Osteoblast (primary cell): ENCODE results near the gene MBOAT2. TPM values are rescaled to one million over a fixed set of nuclear protein-coding genes. Genes with fewer than 3 reads are reported as not detected.

Experiments
- DNase-seq: peaks from one replicate; pipeline ENCODE4 v3.0.0; 2011; ENCODE audit warnings: low spot score, mixed read lengths; ENCODE audit not compliant: insufficient read length; ENCODE audit errors: missing footprints
- H2AFZ ChIP-seq: 2 replicates; pipeline ENCODE4 v1.6.0; 2011; ENCODE audit warnings: mild to moderate bottlenecking, low read length
- H3K27ac ChIP-seq: 2 replicates; pipeline ENCODE4 v1.5.1; 2011; ENCODE audit warnings: mild to moderate bottlenecking, low read depth, low read length, moderate library complexity
- H3K27me3 ChIP-seq: 2 replicates; pipeline ENCODE4 v1.6.0; 2012; ENCODE audit warnings: mild to moderate bottlenecking, control low read depth, inconsistent platforms, low read length, moderate library complexity; ENCODE audit not compliant: insufficient read depth
- H3K36me3 ChIP-seq: 2 replicates; pipeline ENCODE4 v1.5.1; 2011; ENCODE audit warnings: mild to moderate bottlenecking, low read length, control low read depth, moderate library complexity; ENCODE audit not compliant: insufficient read depth
- H3K4me1 ChIP-seq: 2 replicates; pipeline ENCODE4 v1.5.1; 2011; ENCODE audit warnings: mild to moderate bottlenecking, low read length, control low read depth, moderate library complexity; ENCODE audit not compliant: insufficient read depth
- H3K4me2 ChIP-seq: 2 replicates; pipeline ENCODE4 v1.6.0; 2011; ENCODE audit warnings: mild to moderate bottlenecking, low read length; ENCODE audit not compliant: insufficient read depth
- H3K4me3 ChIP-seq: fragments of 200-600 bp; sonication (generic); 3 replicates; pipeline ENCODE4 v1.5.1; 2012; ENCODE audit warnings: mild to moderate bottlenecking, low read length, inconsistent platforms; ENCODE audit not compliant: insufficient read depth
- H3K79me2 ChIP-seq: 2 replicates; pipeline ENCODE4 v1.6.0; 2012; ENCODE audit warnings: mild to moderate bottlenecking, low read length, control low read depth, inconsistent platforms; ENCODE audit not compliant: insufficient read depth
- H3K9me3 ChIP-seq: 2 replicates; pipeline ENCODE4 v1.5.1; 2011; ENCODE audit warnings: low read depth, low read length, control low read depth
- H4K20me1 ChIP-seq: 2 replicates; pipeline ENCODE4 v1.6.0; 2012; ENCODE audit warnings: mild to moderate bottlenecking, low read length, control low read depth; ENCODE audit not compliant: insufficient read depth
- CTCF ChIP-seq: IDR thresholded peaks from 2 replicates; pipeline ENCODE4 v1.5.1; 2011; ENCODE audit warnings: mild to moderate bottlenecking, low read depth, low read length, moderate library complexity; ENCODE audit errors: extremely low read depth
- total RNA-seq: library from RNA; depleted of rRNA; stranded (reverse); fragments of >200 nt; gene quantifications from 2 replicates; pipeline ENCODE4 v1.2.3, GENCODE V29; 2012

Gene MBOAT2
- total RNA-seq, 1 donor: 54.3 TPM

- Histone ChIP-seq H2AFZ (no peak overlapping the region), H3K4me3 (no peak overlapping the region), H3K4me1 (peaks cover 10% of the 10 kb centered on the region), H3K79me2 (no peaks in the 10 kb centered on the region), H4K20me1 (no peaks in the 10 kb centered on the region), H3K9me3 (no peaks in the 10 kb centered on the region), H3K4me2 (no peak overlapping the region), H3K36me3 (peaks cover 39% of the 10 kb centered on the region), H3K27me3 (no peaks in the 10 kb centered on the region), H3K27ac (no peak overlapping the region)
- no peak for DNase-seq
- no peak for TF ChIP-seq CTCF
Measured at GRCh38 chr2:8802741-8803140, 200.7 kb downstream of the MBOAT2 start.

Other genes with a start within 250 kb of the MBOAT2 start
- 125 and 134 TPM in 2 replicates for gene KIDINS220, start 166.1 kb downstream of the MBOAT2 start, total RNA-seq
- gene ASAP2, start 203.1 kb upstream of the MBOAT2 start, total RNA-seq: 56.0 and 66.2 TPM in 2 replicates